Measurements from ENCODE around the gene LRRFIP1. TPM values are rescaled to one million over a fixed set of nuclear protein-coding genes. Genes with fewer than 3 reads are reported as not detected.

Gene LRRFIP1
- total and polyA plus RNA-seq, 2 experiments from 2014 or later = 90.9 to 95.3 TPM

- peaks cover 15% of the 10 kb centered on the region for H3K36me3 ChIP-seq
- DNase-seq (ENCODE audit: low read depth in 1 of 2, low spot score in 1 of 2) = peak; percentile 68 to 71
- TF ChIP-seq CTCF (IDR thresholded peaks at IDR 0.05; ENCODE audit: low read depth, low read length) = peak; percentile 98
- no peaks in the 10 kb centered on the region for H3K9me3 ChIP-seq (ENCODE audit: low read depth)
- no peak overlapping the region for H3K4me3 ChIP-seq
- H3K27me3 ChIP-seq = no peaks in the 10 kb centered on the region
- H3K4me1 ChIP-seq (ENCODE audit: low read depth) = no peaks in the 10 kb centered on the region
- H3K27ac ChIP-seq = peak overlapping the region; percentile 29
Measured at GRCh38 chr2:237744613-237745249, 117.3 kb downstream of the LRRFIP1 start.

GRCh38 chr2:237745250-237745613, 117.8 kb downstream of the LRRFIP1 start:
- H3K4me1 ChIP-seq (ENCODE audit: low read depth) = no peaks in the 10 kb centered on the region
- H3K36me3 ChIP-seq = peaks cover 15% of the 10 kb centered on the region
- no peak for DNase-seq (ENCODE audit: low read depth in 1 of 2, low spot score in 1 of 2)
- no peaks in the 10 kb centered on the region for H3K9me3 ChIP-seq (ENCODE audit: low read depth)
- no peak overlapping the region for H3K27ac ChIP-seq
- no peak for TF ChIP-seq CTCF (IDR thresholded peaks at IDR 0.05; ENCODE audit: low read depth, low read length)
- H3K4me3 ChIP-seq = no peak overlapping the region
- H3K27me3 ChIP-seq = no peaks in the 10 kb centered on the region

- no peak for TF ChIP-seq CTCF (IDR thresholded peaks at IDR 0.05; ENCODE audit: low read depth, low read length)
- H3K36me3 ChIP-seq = peaks cover 17% of the 10 kb centered on the region
- no peak for DNase-seq (ENCODE audit: low read depth in 1 of 2, low spot score in 1 of 2)
- no peak overlapping the region for H3K27ac ChIP-seq
- no peaks in the 10 kb centered on the region for H3K4me1 ChIP-seq (ENCODE audit: low read depth)
- H3K27me3 ChIP-seq = no peaks in the 10 kb centered on the region
- H3K4me3 ChIP-seq = no peak overlapping the region
- no peaks in the 10 kb centered on the region for H3K9me3 ChIP-seq (ENCODE audit: low read depth)
Measured at GRCh38 chr2:237746302-237747080, 119.1 kb downstream of the LRRFIP1 start.

GRCh38 chr2:237747189-237747588, 119.8 kb downstream of the LRRFIP1 start:
- H3K4me3 ChIP-seq = no peak overlapping the region
- no peak overlapping the region for H3K27ac ChIP-seq
- no peaks in the 10 kb centered on the region for H3K9me3 ChIP-seq (ENCODE audit: low read depth)
- peaks cover 19% of the 10 kb centered on the region for H3K36me3 ChIP-seq
- DNase-seq (ENCODE audit: low read depth in 1 of 2, low spot score in 1 of 2) = no peak
- TF ChIP-seq CTCF (IDR thresholded peaks at IDR 0.05; ENCODE audit: low read depth, low read length) = no peak
- H3K4me1 ChIP-seq (ENCODE audit: low read depth) = no peaks in the 10 kb centered on the region
- H3K27me3 ChIP-seq = no peaks in the 10 kb centered on the region

GRCh38 chr2:237749002-237749401, 121.6 kb downstream of the LRRFIP1 start:
- H3K9me3 ChIP-seq (ENCODE audit: low read depth) = no peaks in the 10 kb centered on the region
- no peak overlapping the region for H3K27ac ChIP-seq
- peaks cover 3% of the 10 kb centered on the region for H3K4me1 ChIP-seq (ENCODE audit: low read depth)
- DNase-seq (ENCODE audit: low read depth in 1 of 2, low spot score in 1 of 2) = no peak
- no peak overlapping the region for H3K4me3 ChIP-seq
- H3K27me3 ChIP-seq = no peaks in the 10 kb centered on the region
- no peak for TF ChIP-seq CTCF (IDR thresholded peaks at IDR 0.05; ENCODE audit: low read depth, low read length)
- H3K36me3 ChIP-seq = peaks cover 19% of the 10 kb centered on the region

Measured in cardiac muscle cell (in vitro differentiated cells and primary cell).